Osteocyte (in vitro differentiated cells): ENCODE measurements around the gene MEGF6. TPM values are rescaled to one million over a fixed set of nuclear protein-coding genes. Genes with fewer than 3 reads are reported as not detected.

Experiments
- DNase-seq: peaks from one replicate; pipeline ENCODE4 v3.0.0; 2021; ENCODE audit warnings: mixed read lengths; ENCODE audit not compliant: unreplicated experiment; ENCODE audit errors: extremely low spot score
- H3K27ac Mint-ChIP-seq: one replicate; pipeline ENCODE4 v1.8.0; 2021; ENCODE audit warnings: mild to moderate bottlenecking, mixed read lengths; ENCODE audit not compliant: unreplicated experiment
- H3K27me3 Mint-ChIP-seq: one replicate; pipeline ENCODE4 v1.8.0; 2021; ENCODE audit warnings: mixed read lengths; ENCODE audit not compliant: unreplicated experiment
- H3K36me3 Mint-ChIP-seq: one replicate; pipeline ENCODE4 v1.8.0; 2021; ENCODE audit warnings: mixed read lengths; ENCODE audit not compliant: unreplicated experiment
- H3K4me1 Mint-ChIP-seq: one replicate; pipeline ENCODE4 v1.8.0; 2021; ENCODE audit warnings: mixed read lengths; ENCODE audit not compliant: unreplicated experiment
- H3K4me3 Mint-ChIP-seq: one replicate; pipeline ENCODE4 v1.8.0; 2021; ENCODE audit warnings: mild to moderate bottlenecking, moderate library complexity, mixed read lengths; ENCODE audit not compliant: unreplicated experiment
- H3K9me3 Mint-ChIP-seq: one replicate; pipeline ENCODE4 v1.8.0; 2021; ENCODE audit warnings: mixed read lengths; ENCODE audit not compliant: unreplicated experiment
- total RNA-seq: library from RNA; stranded (reverse); gene quantifications from 2 replicates; pipeline ENCODE4 v1.2.1, GENCODE V29; 2021
- TF ChIP-seq, protein P1 (sequence below): fragments of 200-600 bp; sonication (generic); IDR thresholded peaks from 2 replicates; pipeline ENCODE4 v1.5.0; 2021; ENCODE audit warnings: antibody characterized with exemption, mild to moderate bottlenecking, moderate library complexity

Gene MEGF6
- total RNA-seq, 1 donor from 2014 or later, result 255 TPM

DNA sequence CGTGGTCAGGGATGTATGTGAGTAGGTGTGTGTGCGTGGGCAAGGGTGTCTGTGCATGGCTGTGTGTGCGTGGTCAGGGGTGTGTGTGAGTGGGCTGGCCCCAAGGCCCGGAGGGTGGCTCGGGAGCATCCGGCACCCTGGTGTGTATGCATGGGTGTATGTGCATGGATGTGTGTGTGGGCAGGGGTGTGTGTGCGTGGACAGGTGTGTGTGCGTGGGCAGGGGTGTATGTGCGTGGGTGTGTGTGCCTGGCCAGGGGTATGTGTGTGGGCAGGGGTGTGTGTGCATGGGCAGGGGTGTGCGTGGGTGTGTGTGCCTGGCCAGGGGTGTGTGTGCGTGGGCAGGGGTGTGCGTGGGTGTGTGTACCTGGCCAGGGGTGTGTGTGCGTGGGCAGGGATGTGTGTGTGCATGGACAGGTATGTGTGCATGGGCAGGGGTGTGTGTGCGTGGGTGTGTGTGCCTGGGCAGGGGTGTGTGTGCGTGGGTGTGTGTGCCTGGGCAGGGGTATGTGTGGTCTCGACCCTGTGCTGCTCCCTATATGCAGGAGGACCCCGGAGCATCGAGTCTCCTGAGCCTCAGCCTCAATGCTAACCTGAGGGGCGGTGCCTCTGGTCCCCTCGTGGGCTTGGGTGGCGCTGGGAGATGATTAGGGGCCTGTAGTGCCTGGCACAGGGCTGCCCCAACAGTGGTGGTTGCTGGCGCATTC, 140.5 kb downstream of the MEGF6 start:
- no peaks in the 10 kb centered on the region for H3K36me3 Mint-ChIP-seq

DNA sequence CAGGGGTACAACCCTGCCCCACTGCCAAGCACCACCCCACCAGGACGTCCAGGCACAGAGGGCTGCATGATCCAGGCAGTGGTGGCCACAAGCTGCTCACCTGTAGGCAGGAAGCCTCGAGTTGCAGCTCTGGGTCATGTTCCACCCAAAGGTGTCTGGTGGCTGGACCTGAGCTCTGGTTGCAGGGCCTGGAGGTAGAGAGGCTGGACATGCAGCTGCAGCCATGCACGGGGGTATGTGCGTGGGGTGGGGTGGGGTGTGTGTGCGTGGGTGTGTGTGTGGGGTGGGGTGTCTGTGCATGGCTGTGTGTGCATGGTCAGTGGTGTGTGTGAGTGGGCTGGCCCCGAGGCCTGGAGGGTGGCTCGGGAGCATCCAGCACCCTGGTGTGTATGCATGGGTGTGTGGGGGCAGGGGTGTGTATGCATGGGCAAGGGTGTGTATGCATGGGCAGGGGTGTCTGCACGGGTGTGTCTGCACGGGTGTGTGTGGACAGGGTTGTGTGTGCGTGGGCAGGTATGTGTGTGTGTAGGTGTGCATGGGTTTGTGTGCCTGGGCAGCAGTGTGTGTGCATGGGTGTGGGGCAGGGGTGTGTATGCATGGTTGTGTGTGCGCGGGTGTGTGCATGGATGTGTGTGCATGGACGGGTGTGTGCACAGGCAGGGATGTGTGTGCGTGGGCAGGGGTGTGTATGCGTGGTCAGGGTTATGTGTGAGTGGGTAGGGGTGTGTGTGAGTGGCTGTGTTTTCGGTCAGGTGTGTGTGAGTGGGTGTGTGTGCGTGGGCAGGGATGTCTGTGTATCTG, 141.3 kb downstream of the MEGF6 start:
- H3K27me3 Mint-ChIP-seq, result no peaks in the 10 kb centered on the region
- H3K9me3 Mint-ChIP-seq, result no peaks in the 10 kb centered on the region
- H3K36me3 Mint-ChIP-seq, result no peaks in the 10 kb centered on the region
- H3K4me1 Mint-ChIP-seq, result peaks cover 39% of the 10 kb centered on the region
- peak overlapping the region; percentile 72 for H3K27ac Mint-ChIP-seq
- no peak for DNase-seq
- H3K4me3 Mint-ChIP-seq, result no peak overlapping the region
- TF ChIP-seq, protein P1, sequence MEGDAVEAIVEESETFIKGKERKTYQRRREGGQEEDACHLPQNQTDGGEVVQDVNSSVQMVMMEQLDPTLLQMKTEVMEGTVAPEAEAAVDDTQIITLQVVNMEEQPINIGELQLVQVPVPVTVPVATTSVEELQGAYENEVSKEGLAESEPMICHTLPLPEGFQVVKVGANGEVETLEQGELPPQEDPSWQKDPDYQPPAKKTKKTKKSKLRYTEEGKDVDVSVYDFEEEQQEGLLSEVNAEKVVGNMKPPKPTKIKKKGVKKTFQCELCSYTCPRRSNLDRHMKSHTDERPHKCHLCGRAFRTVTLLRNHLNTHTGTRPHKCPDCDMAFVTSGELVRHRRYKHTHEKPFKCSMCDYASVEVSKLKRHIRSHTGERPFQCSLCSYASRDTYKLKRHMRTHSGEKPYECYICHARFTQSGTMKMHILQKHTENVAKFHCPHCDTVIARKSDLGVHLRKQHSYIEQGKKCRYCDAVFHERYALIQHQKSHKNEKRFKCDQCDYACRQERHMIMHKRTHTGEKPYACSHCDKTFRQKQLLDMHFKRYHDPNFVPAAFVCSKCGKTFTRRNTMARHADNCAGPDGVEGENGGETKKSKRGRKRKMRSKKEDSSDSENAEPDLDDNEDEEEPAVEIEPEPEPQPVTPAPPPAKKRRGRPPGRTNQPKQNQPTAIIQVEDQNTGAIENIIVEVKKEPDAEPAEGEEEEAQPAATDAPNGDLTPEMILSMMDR, result no peak

More for the DNA sequence above, 140.5 kb downstream of the MEGF6 start:
- no peaks in the 10 kb centered on the region for H3K27me3 Mint-ChIP-seq
- H3K9me3 Mint-ChIP-seq, result no peaks in the 10 kb centered on the region
- no peak overlapping the region for H3K4me3 Mint-ChIP-seq
- peak overlapping the region; percentile 72 for H3K27ac Mint-ChIP-seq
- peaks cover 39% of the 10 kb centered on the region for H3K4me1 Mint-ChIP-seq
- TF ChIP-seq, protein P1, result no peak
- DNase-seq, result no peak

DNA sequence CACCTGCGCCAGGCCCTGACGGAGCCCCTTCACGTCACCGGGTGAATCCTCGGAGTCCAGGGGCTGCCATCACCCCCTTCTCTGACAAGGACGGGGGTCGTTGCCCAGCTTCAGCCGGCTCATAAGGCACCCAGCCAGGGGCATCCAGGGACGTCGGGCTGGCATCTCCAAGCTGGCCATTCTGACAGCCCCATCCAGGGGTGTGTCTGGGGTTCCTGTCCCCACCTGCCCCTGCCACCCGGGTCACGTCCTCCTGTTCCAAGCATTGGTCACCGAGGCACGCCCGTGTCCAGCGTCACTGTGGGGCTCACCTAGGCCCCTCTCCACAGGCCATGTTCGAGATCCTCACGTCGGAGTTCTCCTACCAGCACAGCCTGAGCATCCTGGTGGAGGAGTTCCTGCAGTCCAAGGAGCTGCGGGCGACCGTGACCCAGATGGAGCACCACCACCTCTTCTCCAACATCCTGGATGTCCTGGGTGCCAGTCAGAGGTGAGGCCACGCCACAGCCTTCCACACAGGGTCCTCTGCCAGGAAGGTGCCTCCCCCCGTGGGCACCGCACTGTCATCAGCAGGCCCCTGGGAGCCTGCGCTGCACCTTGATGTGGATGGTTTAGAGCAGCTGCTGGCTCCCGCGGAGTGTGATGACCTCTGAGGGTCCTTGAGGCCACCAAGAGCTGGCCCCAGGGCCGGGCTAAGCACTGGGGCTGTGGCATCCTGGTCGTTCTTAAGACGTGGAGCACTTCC, 142.0 kb downstream of the MEGF6 start:
- peaks cover 39% of the 10 kb centered on the region for H3K4me1 Mint-ChIP-seq
- TF ChIP-seq, protein P1, result no peak
- no peaks in the 10 kb centered on the region for H3K9me3 Mint-ChIP-seq
- H3K27ac Mint-ChIP-seq, result no peak overlapping the region
- H3K36me3 Mint-ChIP-seq, result no peaks in the 10 kb centered on the region
- H3K4me3 Mint-ChIP-seq, result no peak overlapping the region
- H3K27me3 Mint-ChIP-seq, result no peaks in the 10 kb centered on the region
- no peak for DNase-seq

GRCh38 chr1:3468236-3469103, 142.8 kb downstream of the MEGF6 start:
- no peak for DNase-seq
- no peaks in the 10 kb centered on the region for H3K9me3 Mint-ChIP-seq
- H3K36me3 Mint-ChIP-seq, result no peaks in the 10 kb centered on the region
- H3K4me1 Mint-ChIP-seq, result peaks cover 33% of the 10 kb centered on the region
- no peaks in the 10 kb centered on the region for H3K27me3 Mint-ChIP-seq
- TF ChIP-seq, protein P1, result no peak
- H3K4me3 Mint-ChIP-seq, result no peak overlapping the region
- no peak overlapping the region for H3K27ac Mint-ChIP-seq
